H1 (cell line): ENCODE results near the gene ZNF469. TPM values are rescaled to one million over a fixed set of nuclear protein-coding genes. Genes with fewer than 3 reads are reported as not detected.

ENCODE experiments used
- BCL11A ChIP-seq, 2 experiments: IDR thresholded peaks; one replicate each; pipeline ENCODE4 v1.6.1; 2011; ENCODE audit warnings: low read depth in 2 of 2, low read length in 2 of 2, mild to moderate bottlenecking in 2 of 2
- BRCA1 ChIP-seq: IDR thresholded peaks from 2 replicates; pipeline ENCODE4 v1.6.1; 2012; ENCODE audit warnings: low read depth, low read length, improper control_type of control experiment
- CBX5 ChIP-seq: fragments of 300-800, 300-1000 bp; sonication (generic); IDR thresholded peaks from 2 replicates; pipeline ENCODE4 v1.7.1; 2016; ENCODE audit warnings: antibody characterized with exemption, low read length, low read depth
- CBX8 ChIP-seq: fragments of 300-800, 300-1000 bp; sonication (generic); IDR thresholded peaks from 2 replicates; pipeline ENCODE4 v1.7.1; 2016; ENCODE audit warnings: low read depth, low read length, borderline replicate concordance
- CHD1 ChIP-seq: IDR thresholded peaks from 2 replicates; pipeline ENCODE4 v1.6.1; 2012; ENCODE audit warnings: low read depth, low read length, improper control_type of control experiment
- CREB1 ChIP-seq: IDR thresholded peaks from 2 replicates; pipeline ENCODE4 v1.6.1; 2012; ENCODE audit warnings: inconsistent platforms
- GTF2F1 ChIP-seq: IDR thresholded peaks from 2 replicates; pipeline ENCODE4 v1.6.1; 2012; ENCODE audit warnings: low read depth, low read length, improper control_type of control experiment, borderline replicate concordance
- JUN ChIP-seq: IDR thresholded peaks from 2 replicates; pipeline ENCODE4 v1.6.1; 2011; ENCODE audit warnings: low read depth, mild to moderate bottlenecking, improper control_type of control experiment, low read length
- KDM5A ChIP-seq: fragments of 200-600 bp; IDR thresholded peaks from 2 replicates; pipeline ENCODE4 v1.7.1; 2012; ENCODE audit warnings: mild to moderate bottlenecking, low read length, inconsistent platforms, mixed read lengths
- SIX5 ChIP-seq: IDR thresholded peaks from 2 replicates; pipeline ENCODE4 v1.6.1; 2011; ENCODE audit warnings: mild to moderate bottlenecking, low read depth, low read length
- USF2 ChIP-seq: IDR thresholded peaks from 2 replicates; pipeline ENCODE4 v1.6.1; 2011; ENCODE audit warnings: low read length, improper control_type of control experiment
- polyA plus RNA-seq, 7 experiments: library from polyadenylated mRNA; depleted of rRNA in 3 of 7; stranded (reverse) in 5 of 7; unstranded in 2 of 7; fragments of >200 nt in 5 of 7; fragments of 200-250 nt in 2 of 7; gene quantifications; 1 replicate in 5 of 7; 2 replicates in 1 of 7; 4 replicates in 1 of 7; pipeline versions ENCODE4 v1.2.1 to v1.2.3, GENCODE V29; 2011 to 2013; ENCODE audit warnings: missing spikeins in 2 of 7, mixed read lengths in 2 of 7
- total RNA-seq: library from RNA; stranded (reverse); fragmentation: NEBNext Ultra II Directional; extraction: Animal tissue kit (Norgen Biotek cat#: 25700); gene quantifications from 2 replicates; pipeline ENCODE4 v1.2.1, GENCODE V29; 2021
- TF ChIP-seq, protein P1 (sequence below): fragments of 300-600 bp; sonication (generic); IDR thresholded peaks from 2 replicates; pipeline ENCODE4 v1.7.1; 2012; ENCODE audit warnings: low read length, moderate library complexity, mild to moderate bottlenecking, inconsistent platforms; ENCODE audit not compliant: insufficient replicate concordance

Gene ZNF469
- total and polyA plus RNA-seq, 2 of the 8 experiments (the other 6 are each of a cell fraction or from before 2014, with no cell fraction given): 0.30 to 1.8 TPM

GRCh38 chr16:88372522-88372921 is 10.2 kb upstream of the ZNF469 start (continued):
- TF ChIP-seq, protein P1, sequence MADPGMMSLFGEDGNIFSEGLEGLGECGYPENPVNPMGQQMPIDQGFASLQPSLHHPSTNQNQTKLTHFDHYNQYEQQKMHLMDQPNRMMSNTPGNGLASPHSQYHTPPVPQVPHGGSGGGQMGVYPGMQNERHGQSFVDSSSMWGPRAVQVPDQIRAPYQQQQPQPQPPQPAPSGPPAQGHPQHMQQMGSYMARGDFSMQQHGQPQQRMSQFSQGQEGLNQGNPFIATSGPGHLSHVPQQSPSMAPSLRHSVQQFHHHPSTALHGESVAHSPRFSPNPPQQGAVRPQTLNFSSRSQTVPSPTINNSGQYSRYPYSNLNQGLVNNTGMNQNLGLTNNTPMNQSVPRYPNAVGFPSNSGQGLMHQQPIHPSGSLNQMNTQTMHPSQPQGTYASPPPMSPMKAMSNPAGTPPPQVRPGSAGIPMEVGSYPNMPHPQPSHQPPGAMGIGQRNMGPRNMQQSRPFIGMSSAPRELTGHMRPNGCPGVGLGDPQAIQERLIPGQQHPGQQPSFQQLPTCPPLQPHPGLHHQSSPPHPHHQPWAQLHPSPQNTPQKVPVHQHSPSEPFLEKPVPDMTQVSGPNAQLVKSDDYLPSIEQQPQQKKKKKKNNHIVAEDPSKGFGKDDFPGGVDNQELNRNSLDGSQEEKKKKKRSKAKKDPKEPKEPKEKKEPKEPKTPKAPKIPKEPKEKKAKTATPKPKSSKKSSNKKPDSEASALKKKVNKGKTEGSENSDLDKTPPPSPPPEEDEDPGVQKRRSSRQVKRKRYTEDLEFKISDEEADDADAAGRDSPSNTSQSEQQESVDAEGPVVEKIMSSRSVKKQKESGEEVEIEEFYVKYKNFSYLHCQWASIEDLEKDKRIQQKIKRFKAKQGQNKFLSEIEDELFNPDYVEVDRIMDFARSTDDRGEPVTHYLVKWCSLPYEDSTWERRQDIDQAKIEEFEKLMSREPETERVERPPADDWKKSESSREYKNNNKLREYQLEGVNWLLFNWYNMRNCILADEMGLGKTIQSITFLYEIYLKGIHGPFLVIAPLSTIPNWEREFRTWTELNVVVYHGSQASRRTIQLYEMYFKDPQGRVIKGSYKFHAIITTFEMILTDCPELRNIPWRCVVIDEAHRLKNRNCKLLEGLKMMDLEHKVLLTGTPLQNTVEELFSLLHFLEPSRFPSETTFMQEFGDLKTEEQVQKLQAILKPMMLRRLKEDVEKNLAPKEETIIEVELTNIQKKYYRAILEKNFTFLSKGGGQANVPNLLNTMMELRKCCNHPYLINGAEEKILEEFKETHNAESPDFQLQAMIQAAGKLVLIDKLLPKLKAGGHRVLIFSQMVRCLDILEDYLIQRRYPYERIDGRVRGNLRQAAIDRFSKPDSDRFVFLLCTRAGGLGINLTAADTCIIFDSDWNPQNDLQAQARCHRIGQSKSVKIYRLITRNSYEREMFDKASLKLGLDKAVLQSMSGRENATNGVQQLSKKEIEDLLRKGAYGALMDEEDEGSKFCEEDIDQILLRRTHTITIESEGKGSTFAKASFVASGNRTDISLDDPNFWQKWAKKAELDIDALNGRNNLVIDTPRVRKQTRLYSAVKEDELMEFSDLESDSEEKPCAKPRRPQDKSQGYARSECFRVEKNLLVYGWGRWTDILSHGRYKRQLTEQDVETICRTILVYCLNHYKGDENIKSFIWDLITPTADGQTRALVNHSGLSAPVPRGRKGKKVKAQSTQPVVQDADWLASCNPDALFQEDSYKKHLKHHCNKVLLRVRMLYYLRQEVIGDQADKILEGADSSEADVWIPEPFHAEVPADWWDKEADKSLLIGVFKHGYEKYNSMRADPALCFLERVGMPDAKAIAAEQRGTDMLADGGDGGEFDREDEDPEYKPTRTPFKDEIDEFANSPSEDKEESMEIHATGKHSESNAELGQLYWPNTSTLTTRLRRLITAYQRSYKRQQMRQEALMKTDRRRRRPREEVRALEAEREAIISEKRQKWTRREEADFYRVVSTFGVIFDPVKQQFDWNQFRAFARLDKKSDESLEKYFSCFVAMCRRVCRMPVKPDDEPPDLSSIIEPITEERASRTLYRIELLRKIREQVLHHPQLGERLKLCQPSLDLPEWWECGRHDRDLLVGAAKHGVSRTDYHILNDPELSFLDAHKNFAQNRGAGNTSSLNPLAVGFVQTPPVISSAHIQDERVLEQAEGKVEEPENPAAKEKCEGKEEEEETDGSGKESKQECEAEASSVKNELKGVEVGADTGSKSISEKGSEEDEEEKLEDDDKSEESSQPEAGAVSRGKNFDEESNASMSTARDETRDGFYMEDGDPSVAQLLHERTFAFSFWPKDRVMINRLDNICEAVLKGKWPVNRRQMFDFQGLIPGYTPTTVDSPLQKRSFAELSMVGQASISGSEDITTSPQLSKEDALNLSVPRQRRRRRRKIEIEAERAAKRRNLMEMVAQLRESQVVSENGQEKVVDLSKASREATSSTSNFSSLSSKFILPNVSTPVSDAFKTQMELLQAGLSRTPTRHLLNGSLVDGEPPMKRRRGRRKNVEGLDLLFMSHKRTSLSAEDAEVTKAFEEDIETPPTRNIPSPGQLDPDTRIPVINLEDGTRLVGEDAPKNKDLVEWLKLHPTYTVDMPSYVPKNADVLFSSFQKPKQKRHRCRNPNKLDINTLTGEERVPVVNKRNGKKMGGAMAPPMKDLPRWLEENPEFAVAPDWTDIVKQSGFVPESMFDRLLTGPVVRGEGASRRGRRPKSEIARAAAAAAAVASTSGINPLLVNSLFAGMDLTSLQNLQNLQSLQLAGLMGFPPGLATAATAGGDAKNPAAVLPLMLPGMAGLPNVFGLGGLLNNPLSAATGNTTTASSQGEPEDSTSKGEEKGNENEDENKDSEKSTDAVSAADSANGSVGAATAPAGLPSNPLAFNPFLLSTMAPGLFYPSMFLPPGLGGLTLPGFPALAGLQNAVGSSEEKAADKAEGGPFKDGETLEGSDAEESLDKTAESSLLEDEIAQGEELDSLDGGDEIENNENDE: no peak
- TF ChIP-seq USF2 (no peak), KDM5A (no peak), JUN (no peak), BRCA1 (no peak), SIX5 (no peak), CBX5 (no peak), CBX8 (no peak), GTF2F1 (no peak), CHD1 (no peak), CREB1 (no peak), BCL11A (IDR thresholded peaks at IDR 0.05; ENCODE audit: low read depth in 2 of 2, low read length in 2 of 2) (no peak)
